OCI-LY1 (cell line): Measurements from ENCODE around the gene ZDHHC14.

Source experiments
- EZH2 ChIP-seq: fragments of 200-600 bp; sonication (generic), shearing (Covaris generic); IDR thresholded peaks from 2 replicates; pipeline ENCODE4 v1.8.0; 2017; ENCODE audit warnings: borderline replicate concordance, mixed run types, mild to moderate bottlenecking, antibody characterized with exemption, low read length, moderate library complexity, mixed read lengths
- TF ChIP-seq, protein P1 (sequence below): fragments of 200-600 bp; sonication (generic), shearing (Covaris generic); IDR thresholded peaks from 2 replicates; pipeline ENCODE4 v1.5.1; 2017; ENCODE audit warnings: mild to moderate bottlenecking, antibody characterized with exemption, low read length, moderate library complexity, mixed read lengths

DNA sequence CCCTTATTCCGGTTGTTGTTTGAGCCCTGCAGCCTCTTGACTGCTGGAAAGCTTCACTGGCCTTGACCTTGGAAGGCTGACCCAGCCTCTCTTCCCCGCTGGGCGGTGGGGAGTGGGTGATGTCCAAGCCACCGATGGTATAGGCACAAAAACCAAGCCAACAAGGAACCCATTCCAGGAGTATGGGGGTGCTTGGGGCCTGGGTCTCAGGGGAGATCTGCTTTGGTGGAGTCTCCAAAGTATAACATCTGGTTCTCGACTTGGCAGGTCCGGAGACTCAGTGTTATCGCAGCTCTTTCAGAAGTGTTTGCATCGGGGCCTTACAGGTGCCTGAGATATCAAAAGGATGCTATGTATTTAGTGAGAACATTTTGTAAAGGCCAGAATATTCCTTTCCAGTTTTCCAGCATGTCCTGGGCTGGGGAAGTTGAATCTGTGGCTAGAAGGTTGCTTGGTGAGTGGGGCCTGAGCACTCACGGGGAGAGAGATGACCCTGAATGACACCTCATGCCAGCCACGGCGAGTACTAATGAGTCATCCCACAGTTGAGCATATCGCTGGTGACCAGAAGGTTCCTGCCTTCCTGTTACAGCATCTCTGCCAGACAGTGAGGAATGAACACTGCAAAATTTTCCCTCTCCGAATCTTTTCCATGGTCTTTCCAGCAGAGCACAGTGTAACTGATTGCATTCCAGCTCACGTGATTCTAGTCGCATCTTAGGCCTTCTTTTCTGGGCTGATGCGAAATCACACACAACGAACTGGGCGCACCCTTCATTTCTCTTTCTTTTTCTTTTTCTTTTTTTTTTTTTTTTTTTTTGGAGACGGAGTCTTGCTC lies 133.9 kb downstream of the ZDHHC14 start:
- TF ChIP-seq, protein P1, sequence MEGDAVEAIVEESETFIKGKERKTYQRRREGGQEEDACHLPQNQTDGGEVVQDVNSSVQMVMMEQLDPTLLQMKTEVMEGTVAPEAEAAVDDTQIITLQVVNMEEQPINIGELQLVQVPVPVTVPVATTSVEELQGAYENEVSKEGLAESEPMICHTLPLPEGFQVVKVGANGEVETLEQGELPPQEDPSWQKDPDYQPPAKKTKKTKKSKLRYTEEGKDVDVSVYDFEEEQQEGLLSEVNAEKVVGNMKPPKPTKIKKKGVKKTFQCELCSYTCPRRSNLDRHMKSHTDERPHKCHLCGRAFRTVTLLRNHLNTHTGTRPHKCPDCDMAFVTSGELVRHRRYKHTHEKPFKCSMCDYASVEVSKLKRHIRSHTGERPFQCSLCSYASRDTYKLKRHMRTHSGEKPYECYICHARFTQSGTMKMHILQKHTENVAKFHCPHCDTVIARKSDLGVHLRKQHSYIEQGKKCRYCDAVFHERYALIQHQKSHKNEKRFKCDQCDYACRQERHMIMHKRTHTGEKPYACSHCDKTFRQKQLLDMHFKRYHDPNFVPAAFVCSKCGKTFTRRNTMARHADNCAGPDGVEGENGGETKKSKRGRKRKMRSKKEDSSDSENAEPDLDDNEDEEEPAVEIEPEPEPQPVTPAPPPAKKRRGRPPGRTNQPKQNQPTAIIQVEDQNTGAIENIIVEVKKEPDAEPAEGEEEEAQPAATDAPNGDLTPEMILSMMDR: no peak
- no peak for TF ChIP-seq EZH2
